H9 (cell line): ENCODE results near the gene METTL2A. TPM values are rescaled to one million over a fixed set of nuclear protein-coding genes. Genes with fewer than 3 reads are reported as not detected.
"Not testable (repeated sequence)": the region's sequence is repeated elsewhere in the genome, so short reads cannot be mapped to it uniquely, and the experiment has no call there.

ENCODE experiments used
- DNase-seq: peaks from one replicate; pipeline ENCODE4 v3.0.0-alpha.2; 2017
- H2AFZ ChIP-seq: one replicate; pipeline ENCODE4 v1.6.1; 2013; ENCODE audit warnings: mild to moderate bottlenecking, low read length, control low read depth, moderate library complexity
- H2AK5ac ChIP-seq: 2 replicates; pipeline ENCODE4 v1.6.1; 2013; ENCODE audit warnings: low read length, control low read depth, mixed read lengths; ENCODE audit not compliant: insufficient read length
- H2BK120ac ChIP-seq: one replicate; pipeline ENCODE4 v1.6.1; 2013; ENCODE audit warnings: low read depth, mild to moderate bottlenecking, low read length, control low read depth, inconsistent platforms; ENCODE audit not compliant: poor library complexity, severe bottlenecking
- H2BK12ac ChIP-seq: 2 replicates; pipeline ENCODE4 v1.6.1; 2013; ENCODE audit warnings: low read length, control low read depth, mixed read lengths, low read depth; ENCODE audit not compliant: insufficient read length
- H2BK15ac ChIP-seq: 2 replicates; pipeline ENCODE4 v1.6.1; 2013; ENCODE audit warnings: low read depth, low read length, control low read depth
- H2BK20ac ChIP-seq: one replicate; pipeline ENCODE4 v1.6.1; 2013; ENCODE audit warnings: low read depth, mild to moderate bottlenecking, low read length, control low read depth, inconsistent platforms; ENCODE audit not compliant: poor library complexity, severe bottlenecking
- H2BK5ac ChIP-seq: 2 replicates; pipeline ENCODE4 v1.6.1; 2013; ENCODE audit warnings: low read length, control low read depth, mixed read lengths; ENCODE audit not compliant: insufficient read length
- H3K14ac ChIP-seq: 2 replicates; pipeline ENCODE4 v1.6.1; 2013; ENCODE audit warnings: low read length, control low read depth; ENCODE audit not compliant: insufficient read depth
- H3K18ac ChIP-seq: 2 replicates; pipeline ENCODE4 v1.6.1; 2013; ENCODE audit warnings: low read depth, mild to moderate bottlenecking, mixed read lengths, low read length, control low read depth; ENCODE audit not compliant: insufficient read length
- H3K23ac ChIP-seq: 2 replicates; pipeline ENCODE4 v1.6.1; 2013; ENCODE audit warnings: low read length, control low read depth, mixed read lengths, low read depth; ENCODE audit not compliant: insufficient read length
- H3K23me2 ChIP-seq: 2 replicates; pipeline ENCODE4 v1.6.1; 2013; ENCODE audit warnings: low read depth, mild to moderate bottlenecking, mixed read lengths, low read length, control low read depth; ENCODE audit not compliant: insufficient read length, poor library complexity, severe bottlenecking
- H3K27ac ChIP-seq: 2 replicates; pipeline ENCODE4 v1.5.1; 2013; ENCODE audit warnings: low read length, control low read depth, mixed read lengths, low read depth; ENCODE audit not compliant: insufficient read length
- H3K27me3 ChIP-seq: 2 replicates; pipeline ENCODE4 v1.6.1; 2013; ENCODE audit warnings: low read length, control low read depth, inconsistent platforms; ENCODE audit not compliant: insufficient read depth
- H3K4ac ChIP-seq: 2 replicates; pipeline ENCODE4 v1.6.1; 2013; ENCODE audit warnings: low read depth, mild to moderate bottlenecking, control low read depth, inconsistent platforms, low read length, moderate library complexity
- H3K4me1 ChIP-seq: 2 replicates; pipeline ENCODE4 v1.6.1; 2013; ENCODE audit warnings: low read length, control low read depth, inconsistent platforms; ENCODE audit not compliant: insufficient read depth
- H3K4me2 ChIP-seq: 2 replicates; pipeline ENCODE4 v1.6.1; 2013; ENCODE audit warnings: low read length, control low read depth, mixed read lengths; ENCODE audit not compliant: insufficient read length, insufficient read depth
- H3K56ac ChIP-seq: 2 replicates; pipeline ENCODE4 v1.6.1; 2013; ENCODE audit warnings: low read depth, mild to moderate bottlenecking, mixed read lengths, low read length, control low read depth; ENCODE audit not compliant: insufficient read length
- H3K79me1 ChIP-seq: 2 replicates; pipeline ENCODE4 v1.6.1; 2013; ENCODE audit warnings: low read depth, mild to moderate bottlenecking, moderate library complexity, low read length, control low read depth, inconsistent platforms; ENCODE audit not compliant: insufficient read depth, poor library complexity, severe bottlenecking
- H3K79me2 ChIP-seq: 2 replicates; pipeline ENCODE4 v1.6.1; 2013; ENCODE audit warnings: low read length, control low read depth, inconsistent platforms; ENCODE audit not compliant: insufficient read depth
- H3K9ac ChIP-seq: 2 replicates; pipeline ENCODE4 v1.6.1; 2013; ENCODE audit warnings: low read length, control low read depth, mixed read lengths; ENCODE audit not compliant: insufficient read length; ENCODE audit errors: extremely low read depth
- H3K9me3 ChIP-seq: one replicate; pipeline ENCODE4 v1.6.1; 2013; ENCODE audit warnings: low read depth, low read length, inconsistent platforms; ENCODE audit not compliant: control insufficient read depth
- H3T11ph ChIP-seq: one replicate; pipeline ENCODE4 v1.6.1; 2013; ENCODE audit warnings: mild to moderate bottlenecking, low read length, control low read depth, inconsistent platforms
- H4K20me1 ChIP-seq: one replicate; pipeline ENCODE4 v1.6.1; 2013; ENCODE audit not compliant: control insufficient read depth, insufficient read length, insufficient read depth
- H4K5ac ChIP-seq: 2 replicates; pipeline ENCODE4 v1.6.1; 2013; ENCODE audit warnings: low read depth, mild to moderate bottlenecking, mixed read lengths, low read length, control low read depth; ENCODE audit not compliant: insufficient read length
- H4K8ac ChIP-seq: replicated peaks from 2 replicates; pipeline ENCODE4 v1.6.1; 2013; ENCODE audit warnings: low read length, control low read depth, mixed read lengths, low read depth; ENCODE audit not compliant: insufficient read length
- H4K91ac ChIP-seq: 2 replicates; pipeline ENCODE4 v1.6.1; 2013; ENCODE audit warnings: low read depth, mild to moderate bottlenecking, moderate library complexity, mixed read lengths, low read length, control low read depth; ENCODE audit not compliant: insufficient read length
- H3K27ac Mint-ChIP-seq, 3 experiments: 2 replicates in 2 of 3; 3 replicates in 1 of 3; pipeline ENCODE4 v1.8.0; 2020 to 2021; ENCODE audit warnings: mixed read lengths in 3 of 3, mild to moderate bottlenecking in 1 of 3, moderate library complexity in 1 of 3
- H3K27me3 Mint-ChIP-seq: 2 replicates; pipeline ENCODE4 v1.8.0; 2021; ENCODE audit warnings: low read depth, mild to moderate bottlenecking, moderate library complexity, mixed read lengths
- H3K36me3 Mint-ChIP-seq, 3 experiments: 2 replicates in 2 of 3; 3 replicates in 1 of 3; pipeline ENCODE4 v1.8.0; 2020 to 2021; ENCODE audit warnings: low read depth in 3 of 3, mixed read lengths in 3 of 3; ENCODE audit not compliant: insufficient read depth in 1 of 3
- H3K4me1 Mint-ChIP-seq, 2 experiments: 2 replicates each; pipeline ENCODE4 v1.8.0; 2020; ENCODE audit warnings: mixed read lengths in 2 of 2
- H3K4me3 Mint-ChIP-seq, 2 experiments: 2 replicates in 1 of 2; 3 replicates in 1 of 2; pipeline ENCODE4 v1.8.0; 2020 to 2021; ENCODE audit warnings: mild to moderate bottlenecking in 2 of 2, mixed read lengths in 2 of 2, moderate library complexity in 1 of 2
- H3K9me3 Mint-ChIP-seq, 2 experiments: 2 replicates in 1 of 2; 3 replicates in 1 of 2; pipeline ENCODE4 v1.8.0; 2020; ENCODE audit warnings: mild to moderate bottlenecking in 2 of 2, mixed read lengths in 2 of 2, moderate library complexity in 1 of 2
- CTCF ChIP-seq: fragments of 200-600 bp; sonication (generic); conservative IDR thresholded peaks from 3 replicates; pipeline ENCODE4 v1.8.0; 2021; ENCODE audit warnings: antibody characterized with exemption, mild to moderate bottlenecking
- WGBS: extraction: QIAGEN DNeasy Blood & Tissue Kit; methylation state at CpG from one replicate; pipeline ENCODE4 v1.1.7; 2013; ENCODE audit warnings: missing lambda C conversion rate, low lambda C conversion rate, mixed read lengths; ENCODE audit not compliant: insufficient read length; ENCODE audit errors: extremely low coverage; 5-methylcytosine and 5-hydroxymethylcytosine counted together
- total RNA-seq: library from RNA; stranded (reverse); gene quantifications from 2 replicates; pipeline ENCODE4 v1.2.1, GENCODE V29; 2021

The METTL2A gene
- total RNA-seq, 1 experiment from 2014 or later = 39.3 TPM

GRCh38 chr17:62456016-62456415 is 32.3 kb downstream of the METTL2A start:
- Histone ChIP-seq H2BK20ac (no peak overlapping the region), H3K79me2 (no peaks in the 10 kb centered on the region), H3K23me2 (no peaks in the 10 kb centered on the region), H2BK12ac (no peak overlapping the region), H3K4me1 (no peaks in the 10 kb centered on the region), H3K23ac (no peak overlapping the region), H2BK5ac (no peak overlapping the region), H3K4ac (no peak overlapping the region), H2BK15ac (no peak overlapping the region), H3K9me3 (no peaks in the 10 kb centered on the region), H3K4me2 (no peak overlapping the region), H4K20me1 (no peaks in the 10 kb centered on the region), H4K5ac (no peak overlapping the region), H3K27ac (no peak overlapping the region), H3K79me1 (no peaks in the 10 kb centered on the region), H4K91ac (no peak overlapping the region), H4K8ac (no peak overlapping the region), H3K18ac (no peak overlapping the region), H3K9ac (no peak overlapping the region), H2AFZ (no peak overlapping the region), H3K14ac (no peak overlapping the region), H3K27me3 (no peaks in the 10 kb centered on the region), H2AK5ac (no peak overlapping the region), H2BK120ac (no peak overlapping the region), H3K56ac (no peak overlapping the region), H3T11ph (no peak overlapping the region)
- no CpG with 5 or more reads among the region's 7 CpGs for WGBS
- no peaks in the 10 kb centered on the region; a peak in 1 of 5 replicates for H3K9me3 Mint-ChIP-seq
- no peak overlapping the region for H3K4me3 Mint-ChIP-seq
- no peak for DNase-seq
- H3K4me1 Mint-ChIP-seq = no peaks in the 10 kb centered on the region
- no peak for TF ChIP-seq CTCF
- no peak overlapping the region for H3K27ac Mint-ChIP-seq
- H3K27me3 Mint-ChIP-seq = no peaks in the 10 kb centered on the region
- peaks cover 0 to 4% (median 2%) of the 10 kb centered on the region in 3 experiments; a peak in 2 of 7 replicates for H3K36me3 Mint-ChIP-seq

GRCh38 chr17:62458483-62458882 is 34.8 kb downstream of the METTL2A start:
- H3K4ac ChIP-seq, H2BK15ac ChIP-seq, H2BK20ac ChIP-seq, H2AK5ac ChIP-seq, H4K8ac ChIP-seq, H2BK12ac ChIP-seq, H4K20me1 ChIP-seq, H3T11ph ChIP-seq, H3K56ac ChIP-seq, H2AFZ ChIP-seq, H3K14ac ChIP-seq, H4K5ac ChIP-seq, H3K9me3 Mint-ChIP-seq, H4K91ac ChIP-seq, H3K27me3 Mint-ChIP-seq, H3K23me2 ChIP-seq, H3K18ac ChIP-seq, H3K36me3 Mint-ChIP-seq, H3K27ac Mint-ChIP-seq, H3K4me3 Mint-ChIP-seq, H3K79me1 ChIP-seq, H3K27ac ChIP-seq, H3K23ac ChIP-seq, H2BK120ac ChIP-seq, H2BK5ac ChIP-seq, H3K27me3 ChIP-seq, H3K9me3 ChIP-seq, H3K4me2 ChIP-seq, H3K9ac ChIP-seq, H3K4me1 ChIP-seq, DNase-seq, H3K79me2 ChIP-seq: not testable (repeated sequence)
- WGBS = no CpG with 5 or more reads among the region's 10 CpGs
- H3K4me1 Mint-ChIP-seq = peaks cover 7 to 12% of the 10 kb centered on the region in 2 experiments
